GM12892 (cell line): ENCODE data around the gene KLHL30.

ENCODE experiments used
- POLR2A ChIP-seq: IDR thresholded peaks from 2 replicates; pipeline ENCODE4 v1.6.1; 2011; ENCODE audit warnings: low read depth, low read length, control low read depth
- POLR2AphosphoS5 ChIP-seq: IDR thresholded peaks from 2 replicates; pipeline ENCODE4 v1.6.1; 2011; ENCODE audit warnings: low read depth, low read length, control low read depth
- TAF1 ChIP-seq: IDR thresholded peaks from 2 replicates; pipeline ENCODE4 v1.6.1; 2011; ENCODE audit warnings: low read depth, mild to moderate bottlenecking, control low read depth, low read length, borderline replicate concordance

DNA sequence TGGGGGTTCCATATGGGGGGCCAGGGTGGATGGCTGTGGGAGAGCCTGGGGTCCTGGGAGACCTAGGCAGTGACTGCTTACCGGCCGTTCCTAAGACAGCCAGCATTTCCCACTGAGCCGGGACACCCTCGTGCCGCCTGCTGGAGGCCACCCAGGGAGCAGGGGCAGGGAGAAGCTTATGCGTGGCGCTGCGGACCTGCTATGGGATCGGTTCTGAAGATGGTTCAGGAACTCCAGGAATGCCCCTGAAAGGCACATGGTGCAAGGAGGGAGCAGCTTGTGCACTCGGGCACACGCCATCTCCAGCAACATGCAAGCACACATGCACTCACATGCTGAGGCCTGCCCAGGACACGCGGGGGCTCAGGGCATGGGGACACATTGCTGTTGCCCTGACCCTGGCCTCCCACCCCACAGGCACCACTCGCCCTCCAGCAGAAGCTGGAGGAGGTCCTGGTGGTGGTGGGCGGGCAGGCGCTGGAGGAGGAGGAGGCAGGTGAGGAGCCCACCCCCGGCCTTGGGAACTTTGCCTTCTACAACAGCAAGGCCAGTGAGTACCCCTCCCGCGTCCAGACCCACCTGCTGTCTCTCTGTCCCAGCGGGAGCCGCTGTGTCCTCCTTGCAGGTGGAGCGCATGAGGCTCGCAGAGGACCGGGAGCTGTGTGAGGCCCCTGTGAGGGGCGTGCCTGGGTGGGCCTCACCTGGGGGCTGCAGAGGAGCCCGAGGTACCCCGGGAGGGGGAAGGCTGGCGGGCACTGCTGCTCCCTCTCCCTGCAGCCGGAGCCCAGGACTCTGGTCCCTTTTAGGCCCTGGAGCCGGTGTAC is 4.1 kb downstream of the KLHL30 start:
- no peak for TF ChIP-seq TAF1
- no peak for TF ChIP-seq POLR2A
- no peak for TF ChIP-seq POLR2AphosphoS5
